OCI-LY3 (cell line): ENCODE results near the gene SEPTIN12.

ENCODE experiments used
- EZH2phosphoT487 ChIP-seq: fragments of 200-600 bp; shearing (Covaris generic); IDR thresholded peaks from 2 replicates; pipeline ENCODE4 v1.6.1; 2018; ENCODE audit warnings: antibody characterized with exemption, mixed run types, low read depth
- TF ChIP-seq, protein P1 (sequence below): fragments of 200-600, 300-600 bp; sonication (generic); IDR thresholded peaks from 2 replicates; pipeline ENCODE4 v1.5.1; 2014; ENCODE audit warnings: antibody characterized with exemption, low read length, low read depth

DNA sequence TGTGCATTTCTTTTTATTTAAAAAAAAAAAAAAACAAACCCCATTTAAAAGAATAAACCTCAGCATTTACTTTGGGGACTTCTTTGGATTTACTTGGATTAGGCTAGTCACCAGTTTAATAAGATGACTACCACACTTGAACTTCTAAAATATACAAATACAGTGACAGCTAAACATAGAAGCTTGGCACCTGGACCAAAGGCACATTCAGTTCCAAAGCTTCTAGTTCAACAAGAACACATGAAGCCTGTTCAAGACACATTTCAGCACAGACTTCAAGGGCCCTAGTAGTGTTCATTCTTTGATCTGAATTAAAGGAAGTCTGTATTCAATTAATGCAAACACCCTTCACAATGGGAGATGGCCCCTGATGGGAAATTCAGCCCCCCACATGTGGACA lies 25.9 kb upstream of the SEPTIN12 start:
- TF ChIP-seq, protein P1, sequence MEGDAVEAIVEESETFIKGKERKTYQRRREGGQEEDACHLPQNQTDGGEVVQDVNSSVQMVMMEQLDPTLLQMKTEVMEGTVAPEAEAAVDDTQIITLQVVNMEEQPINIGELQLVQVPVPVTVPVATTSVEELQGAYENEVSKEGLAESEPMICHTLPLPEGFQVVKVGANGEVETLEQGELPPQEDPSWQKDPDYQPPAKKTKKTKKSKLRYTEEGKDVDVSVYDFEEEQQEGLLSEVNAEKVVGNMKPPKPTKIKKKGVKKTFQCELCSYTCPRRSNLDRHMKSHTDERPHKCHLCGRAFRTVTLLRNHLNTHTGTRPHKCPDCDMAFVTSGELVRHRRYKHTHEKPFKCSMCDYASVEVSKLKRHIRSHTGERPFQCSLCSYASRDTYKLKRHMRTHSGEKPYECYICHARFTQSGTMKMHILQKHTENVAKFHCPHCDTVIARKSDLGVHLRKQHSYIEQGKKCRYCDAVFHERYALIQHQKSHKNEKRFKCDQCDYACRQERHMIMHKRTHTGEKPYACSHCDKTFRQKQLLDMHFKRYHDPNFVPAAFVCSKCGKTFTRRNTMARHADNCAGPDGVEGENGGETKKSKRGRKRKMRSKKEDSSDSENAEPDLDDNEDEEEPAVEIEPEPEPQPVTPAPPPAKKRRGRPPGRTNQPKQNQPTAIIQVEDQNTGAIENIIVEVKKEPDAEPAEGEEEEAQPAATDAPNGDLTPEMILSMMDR, result no peak
- no peak for TF ChIP-seq EZH2phosphoT487
